ENCODE measurements around the gene COG5.

The COG5 gene

DNA sequence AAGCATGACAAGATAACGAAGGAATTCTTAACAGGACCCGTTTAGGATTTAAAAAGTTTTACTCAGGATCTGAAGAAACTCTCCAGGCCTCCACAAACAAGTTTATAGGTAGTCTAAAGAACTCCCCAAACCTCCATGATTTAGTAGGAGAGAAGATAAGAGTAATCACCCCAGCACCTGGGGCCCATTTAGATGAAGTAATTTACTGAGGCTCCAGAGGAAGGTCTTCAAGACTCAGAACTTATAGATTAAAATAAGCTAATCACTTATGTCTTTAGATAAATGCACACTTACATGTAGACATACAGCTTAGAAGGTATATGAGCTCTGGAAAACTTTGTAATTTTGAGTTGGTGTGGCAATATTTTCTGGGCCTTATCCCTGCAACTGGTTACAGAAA, 271.1 kb downstream of the COG5 start:
- H3K27me3 ChIP-seq (ENCODE audit: insufficient read depth, low read length): no peaks in the 10 kb centered on the region
- no peaks in the 10 kb centered on the region for H3K79me2 ChIP-seq (ENCODE audit: control insufficient read depth, insufficient read depth, low read length, poor library complexity)
- no peak overlapping the region for H3K14ac ChIP-seq (ENCODE audit: low read length)
- H3K4me2 ChIP-seq (ENCODE audit: low read length): no peak overlapping the region
- no peak overlapping the region for H3K9ac ChIP-seq (ENCODE audit: low read length)
- H3K27ac ChIP-seq (ENCODE audit: low read depth, low read length): no peak overlapping the region
- no peak overlapping the region for H2BK12ac ChIP-seq (ENCODE audit: low read length)
- no peak overlapping the region for H4K91ac ChIP-seq (ENCODE audit: low read depth, low read length)
- no peaks in the 10 kb centered on the region for H3K79me1 ChIP-seq (ENCODE audit: low read length)
- H2BK120ac ChIP-seq (ENCODE audit: insufficient read depth, low read length, poor library complexity): no peak overlapping the region
- H3K4me3 ChIP-seq (ENCODE audit: low read depth, low read length): no peak overlapping the region
- whole genome bisulfite sequencing (ENCODE audit: extremely low coverage, insufficient coverage, insufficient read length): no CpG with 5 or more reads among the region's 2 CpGs
- no peak overlapping the region for H3K4ac ChIP-seq (ENCODE audit: low read depth, low read length)
- no peak overlapping the region for H2BK5ac ChIP-seq (ENCODE audit: low read depth, low read length, poor library complexity)
- H3K9me3 ChIP-seq (ENCODE audit: insufficient read depth, low read depth, low read length): no peaks in the 10 kb centered on the region
- H4K12ac ChIP-seq (ENCODE audit: low read depth, low read length): no peak overlapping the region
- peaks cover 0 to 3% of the 10 kb centered on the region in 2 experiments for H3K36me3 ChIP-seq (ENCODE audit: control insufficient read depth in 1 of 2, insufficient read depth in 2 of 2, low read length in 2 of 2)
- H4K8ac ChIP-seq (ENCODE audit: low read depth, low read length): no peak overlapping the region
- H3K23ac ChIP-seq (ENCODE audit: low read length): no peak overlapping the region
- no peak for DNase-seq
- H3K18ac ChIP-seq (ENCODE audit: low read length): no peak overlapping the region
- no peak overlapping the region for H2AFZ ChIP-seq (ENCODE audit: insufficient read depth, low read length, poor library complexity)
- H2AK5ac ChIP-seq (ENCODE audit: low read length): no peak overlapping the region
- H3K4me1 ChIP-seq (ENCODE audit: control insufficient read depth in 1 of 2, insufficient read depth in 2 of 2, low read length in 2 of 2): peaks cover 0 to 2% of the 10 kb centered on the region in 2 experiments

DNA sequence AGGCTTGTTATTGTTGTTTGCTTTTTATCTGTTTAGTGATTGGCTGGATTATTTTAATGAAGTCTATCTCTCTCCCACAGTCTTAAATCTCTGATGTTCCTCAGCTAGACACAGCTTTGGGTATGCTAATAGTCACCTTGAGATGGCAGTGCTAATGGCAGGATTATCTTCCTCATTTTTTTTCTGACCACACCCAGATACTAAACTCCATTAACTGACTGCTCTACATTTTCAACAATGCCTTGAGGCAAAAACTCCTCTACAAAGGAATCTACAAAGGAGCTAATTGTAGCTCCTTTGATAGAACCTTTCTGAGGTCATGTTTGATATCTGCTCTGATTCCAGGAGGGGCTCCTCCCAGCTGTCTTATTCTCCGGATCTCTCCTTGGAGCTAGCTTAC, 272.3 kb downstream of the COG5 start:
- Histone ChIP-seq H3K14ac (ENCODE audit: low read length) (no peak overlapping the region), H3K79me2 (ENCODE audit: control insufficient read depth, insufficient read depth, low read length, poor library complexity) (no peaks in the 10 kb centered on the region), H4K8ac (ENCODE audit: low read depth, low read length) (no peak overlapping the region), H3K9ac (ENCODE audit: low read length) (no peak overlapping the region), H3K4me1 (ENCODE audit: control insufficient read depth in 1 of 2, insufficient read depth in 2 of 2, low read length in 2 of 2) (peaks cover 0 to 2% of the 10 kb centered on the region in 2 experiments), H3K79me1 (ENCODE audit: low read length) (no peaks in the 10 kb centered on the region), H3K9me3 (ENCODE audit: insufficient read depth, low read depth, low read length) (no peaks in the 10 kb centered on the region), H4K91ac (ENCODE audit: low read depth, low read length) (no peak overlapping the region), H2BK120ac (ENCODE audit: insufficient read depth, low read length, poor library complexity) (no peak overlapping the region), H3K36me3 (ENCODE audit: control insufficient read depth in 1 of 2, insufficient read depth in 2 of 2, low read length in 2 of 2) (peaks cover 0 to 3% of the 10 kb centered on the region in 2 experiments), H4K12ac (ENCODE audit: low read depth, low read length) (no peak overlapping the region), H3K4ac (ENCODE audit: low read depth, low read length) (no peak overlapping the region), H2BK5ac (ENCODE audit: low read depth, low read length, poor library complexity) (no peak overlapping the region), H3K4me3 (ENCODE audit: low read depth, low read length) (no peak overlapping the region), H3K27ac (ENCODE audit: low read depth, low read length) (no peak overlapping the region), H3K18ac (ENCODE audit: low read length) (no peak overlapping the region), H3K27me3 (ENCODE audit: insufficient read depth, low read length) (no peaks in the 10 kb centered on the region), H2BK12ac (ENCODE audit: low read length) (no peak overlapping the region), H3K23ac (ENCODE audit: low read length) (no peak overlapping the region), H2AK5ac (ENCODE audit: low read length) (no peak overlapping the region), H2AFZ (ENCODE audit: insufficient read depth, low read length, poor library complexity) (no peak overlapping the region), H3K4me2 (ENCODE audit: low read length) (no peak overlapping the region)
- WGBS (ENCODE audit: extremely low coverage, insufficient coverage, insufficient read length): no CpG with 5 or more reads among the region's 1 CpG
- DNase-seq: peak in 1 of 2 donors; percentile 49

DNA sequence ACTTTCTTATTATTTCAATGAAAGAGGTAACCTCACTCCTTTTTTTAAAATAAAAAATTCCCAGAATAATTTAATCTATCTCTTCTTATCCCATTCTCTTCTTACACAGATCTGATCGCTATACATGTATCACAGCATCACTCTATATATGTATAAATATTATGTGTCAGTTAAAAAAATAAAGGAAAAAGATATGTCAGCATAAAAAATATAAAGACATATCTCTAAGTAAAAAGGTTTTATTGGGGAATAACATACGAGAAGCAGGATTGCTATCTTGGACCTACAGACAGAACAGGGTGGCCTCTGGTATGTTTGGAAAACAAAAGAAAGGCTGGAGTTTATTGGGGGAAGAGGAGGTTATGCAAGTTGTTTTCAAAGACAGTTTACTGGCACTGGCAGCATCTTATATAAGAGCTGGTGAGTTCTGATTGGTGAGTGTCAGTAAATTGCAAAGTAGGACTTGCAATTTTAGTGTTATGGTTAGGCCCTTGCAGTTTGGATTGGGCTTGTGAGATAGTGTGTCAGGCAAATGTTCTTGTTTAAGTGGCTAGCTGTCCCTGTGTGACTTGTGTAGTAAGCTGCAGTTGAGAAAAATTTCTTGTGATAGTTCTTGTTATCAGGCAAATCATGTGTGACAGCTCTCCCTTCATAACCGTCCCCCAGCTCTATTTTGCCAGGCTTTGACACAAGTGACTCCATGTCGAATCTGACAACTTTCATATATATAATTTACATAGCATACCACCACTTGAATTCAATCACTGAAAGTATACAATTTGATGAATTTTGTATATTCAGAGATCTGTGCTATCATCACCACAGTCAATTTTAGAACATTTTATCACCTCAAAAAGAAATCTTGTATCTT, 276.7 kb downstream of the COG5 start:
- WGBS (ENCODE audit: extremely low coverage, insufficient coverage, insufficient read length): 100% methylated on average over 1 of the region's 4 CpGs
- H3K9ac ChIP-seq (ENCODE audit: low read length): no peak overlapping the region

DNA sequence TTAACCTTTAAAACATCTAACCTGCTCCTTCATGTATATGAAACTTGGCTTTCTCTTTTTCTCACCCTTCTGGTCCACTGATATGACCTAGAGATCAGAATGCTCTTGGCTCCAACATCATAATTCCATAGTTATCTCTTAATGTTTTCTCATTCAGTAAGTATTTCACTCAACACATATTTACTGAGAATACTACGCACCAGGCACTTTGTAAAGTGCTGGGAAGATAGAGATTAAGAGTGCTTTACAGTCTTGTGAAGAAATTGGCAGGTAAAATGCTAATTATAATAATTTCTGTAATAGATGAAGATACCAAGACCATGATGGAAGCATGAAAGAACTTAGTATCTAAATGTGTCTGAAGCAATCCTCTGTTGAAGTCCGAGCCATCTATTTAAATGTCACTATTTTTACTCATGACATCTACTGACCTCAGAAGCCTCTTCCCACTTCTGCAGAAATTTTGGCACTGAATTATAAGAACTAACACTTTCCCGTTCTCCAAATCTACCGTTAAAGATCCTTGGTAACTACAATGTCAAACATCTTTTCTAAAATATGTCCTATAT, 278.7 kb downstream of the COG5 start:
- no peak overlapping the region for H3K4me3 ChIP-seq (ENCODE audit: low read depth, low read length)
- no peak overlapping the region for H3K9ac ChIP-seq (ENCODE audit: low read length)
- H2AK5ac ChIP-seq (ENCODE audit: low read length): no peak overlapping the region
- H2AFZ ChIP-seq (ENCODE audit: insufficient read depth, low read length, poor library complexity): no peak overlapping the region
- H2BK120ac ChIP-seq (ENCODE audit: insufficient read depth, low read length, poor library complexity): no peak overlapping the region
- no peaks in the 10 kb centered on the region for H3K36me3 ChIP-seq (ENCODE audit: control insufficient read depth in 1 of 2, insufficient read depth in 2 of 2, low read length in 2 of 2)
- H3K27ac ChIP-seq (ENCODE audit: low read depth, low read length): no peak overlapping the region
- H2BK12ac ChIP-seq (ENCODE audit: low read length): no peak overlapping the region
- no peak overlapping the region for H3K14ac ChIP-seq (ENCODE audit: low read length)
- DNase-seq: peak in 1 of 2 donors; percentile 39
- H3K9me3 ChIP-seq (ENCODE audit: insufficient read depth, low read depth, low read length): no peaks in the 10 kb centered on the region
- no CpG with 5 or more reads among the region's 4 CpGs for WGBS (ENCODE audit: extremely low coverage, insufficient coverage, insufficient read length)
- no peaks in the 10 kb centered on the region for H3K79me1 ChIP-seq (ENCODE audit: low read length)
- H3K23ac ChIP-seq (ENCODE audit: low read length): no peak overlapping the region
- H3K18ac ChIP-seq (ENCODE audit: low read length): no peak overlapping the region
- no peak overlapping the region for H3K4ac ChIP-seq (ENCODE audit: low read depth, low read length)
- no peak overlapping the region for H3K4me2 ChIP-seq (ENCODE audit: low read length)
- no peaks in the 10 kb centered on the region for H3K79me2 ChIP-seq (ENCODE audit: control insufficient read depth, insufficient read depth, low read length, poor library complexity)
- no peak overlapping the region for H4K8ac ChIP-seq (ENCODE audit: low read depth, low read length)
- H3K27me3 ChIP-seq (ENCODE audit: insufficient read depth, low read length): no peaks in the 10 kb centered on the region
- no peak overlapping the region for H4K91ac ChIP-seq (ENCODE audit: low read depth, low read length)
- H2BK5ac ChIP-seq (ENCODE audit: low read depth, low read length, poor library complexity): no peak overlapping the region
- H4K12ac ChIP-seq (ENCODE audit: low read depth, low read length): no peak overlapping the region
- no peaks in the 10 kb centered on the region for H3K4me1 ChIP-seq (ENCODE audit: control insufficient read depth in 1 of 2, insufficient read depth in 2 of 2, low read length in 2 of 2)

More for the DNA sequence above, 276.7 kb downstream of the COG5 start:
- Histone ChIP-seq H3K23ac (ENCODE audit: low read length) (no peak overlapping the region), H3K4me3 (ENCODE audit: low read depth, low read length) (no peak overlapping the region), H3K18ac (ENCODE audit: low read length) (no peak overlapping the region), H3K36me3 (ENCODE audit: control insufficient read depth in 1 of 2, insufficient read depth in 2 of 2, low read length in 2 of 2) (no peaks in the 10 kb centered on the region), H3K27me3 (ENCODE audit: insufficient read depth, low read length) (no peaks in the 10 kb centered on the region), H2AK5ac (ENCODE audit: low read length) (no peak overlapping the region), H2BK5ac (ENCODE audit: low read depth, low read length, poor library complexity) (no peak overlapping the region), H3K27ac (ENCODE audit: low read depth, low read length) (no peak overlapping the region), H3K4ac (ENCODE audit: low read depth, low read length) (no peak overlapping the region), H2BK120ac (ENCODE audit: insufficient read depth, low read length, poor library complexity) (no peak overlapping the region), H3K9me3 (ENCODE audit: insufficient read depth, low read depth, low read length) (no peaks in the 10 kb centered on the region), H3K4me1 (ENCODE audit: control insufficient read depth in 1 of 2, insufficient read depth in 2 of 2, low read length in 2 of 2) (peaks cover 0 to 2% of the 10 kb centered on the region in 2 experiments), H4K12ac (ENCODE audit: low read depth, low read length) (no peak overlapping the region), H4K8ac (ENCODE audit: low read depth, low read length) (no peak overlapping the region), H3K4me2 (ENCODE audit: low read length) (no peak overlapping the region), H4K91ac (ENCODE audit: low read depth, low read length) (no peak overlapping the region), H2BK12ac (ENCODE audit: low read length) (no peak overlapping the region), H3K14ac (ENCODE audit: low read length) (no peak overlapping the region), H3K79me1 (ENCODE audit: low read length) (no peaks in the 10 kb centered on the region), H3K79me2 (ENCODE audit: control insufficient read depth, insufficient read depth, low read length, poor library complexity) (no peaks in the 10 kb centered on the region), H2AFZ (ENCODE audit: insufficient read depth, low read length, poor library complexity) (no peak overlapping the region)
- no peak for DNase-seq
